Pancreas (tissue), 10 donors: Measurements from ENCODE around the gene POLD1. TPM values are rescaled to one million over a fixed set of nuclear protein-coding genes. Genes with fewer than 3 reads are reported as not detected.
"Not testable (repeated sequence)": the region's sequence is repeated elsewhere in the genome, so short reads cannot be mapped to it uniquely, and the experiment has no call there.

Source experiments
- ATAC-seq, 4 donors: fragments of 200-7000 bp; cut with Tn5 transposase; one replicate each; pipeline versions ENCODE4 v1.8.0 to v1.9.1; 2020; ENCODE audit warnings: mild to moderate bottlenecking in 4 of 4, moderate library complexity in 4 of 4
- DNase-seq, 6 donors: peaks; one replicate each; pipeline ENCODE4 v3.0.0-alpha.2; 2020
- FAIRE-seq: peaks from 2 replicates; lab custom pipeline; 2012; peaks lifted over from hg19 to GRCh38; lab: Jason Lieb, UNC
- H3K27ac ChIP-seq, 4 donors: fragments of 200-600 bp; sonication (generic); 1 replicate in 3 of 4; 2 replicates in 1 of 4; pipeline versions ENCODE4 v1.5.0 to v1.8.0; 2020
- H3K27me3 ChIP-seq, 4 donors: fragments of 200-600 bp; one replicate each; pipeline ENCODE4 v1.8.0; 2021
- H3K36me3 ChIP-seq, 3 donors: fragments of 200-600 bp; sonication (generic) in 1 of 3; one replicate each; pipeline versions ENCODE4 v1.5.0 to v1.8.0; 2020 to 2021
- H3K4me1 ChIP-seq, 3 donors: fragments of 200-600 bp; one replicate each; pipeline ENCODE4 v1.8.0; 2021
- H3K4me3 ChIP-seq, 4 donors: fragments of 200-600 bp; sonication (generic) in 2 of 4; one replicate each; pipeline versions ENCODE4 v1.5.0 to v1.8.0; 2020 to 2021
- H3K9me3 ChIP-seq, 4 donors: fragments of 200-600 bp; one replicate each; pipeline ENCODE4 v1.8.0; 2021
- CTCF ChIP-seq, 4 donors: fragments of 200-600 bp; sonication (generic) in 3 of 4; IDR thresholded peaks; one replicate each; pipeline versions ENCODE4 v1.5.0 to v1.8.0; 2021; ENCODE audit warnings: antibody characterized with exemption in 4 of 4
- WGBS, 2 donors: extraction: QIAGEN DNeasy Blood & Tissue Kit; methylation state at CpG; one replicate each; pipeline ENCODE4 v1.1.7; 2013; 5-methylcytosine and 5-hydroxymethylcytosine counted together
- intact Hi-C, 3 donors: fragments of 100-400 bp; cut with DNase I; formaldehyde crosslinking; loops; one replicate each; pipeline versions ENCODE4 v1.11.1 to v1.14.2; 2022
- polyA plus RNA-seq, 2 donors: library from polyadenylated mRNA; stranded (reverse); fragments of 200-250 nt; gene quantifications; one replicate each; pipeline ENCODE4 v1.2.3, GENCODE V29; 2013
- total RNA-seq, 6 donors: library from RNA; stranded (reverse); fragmentation: NEBNext Ultra II Directional in 4 of 6; extraction: Animal tissue kit (Norgen Biotek cat#: 25700) in 4 of 6; gene quantifications; one replicate each; pipeline versions ENCODE4 v1.2.1 to v1.2.4, GENCODE V29; 2021 to 2023
- donor health status: healthy with polysubstance abuse.
- donor health status: DM: no; HTN: no; CAD: no; lungs with moderate emphysema.
- donor health status: DM: no; HTN: no; CAD: no.
- donor health status: control.
- donor health status: control.
- donor health status: Bipolar disorder and iron deficiency.
- donor health status: DM: yes; HTN: yes; CAD: no.
- donor health status: DM: no; HTN: no; CAD: no.
- donor health status: DM: no; HTN: no; CAD: no.
- donor health status: DM: yes; HTN: yes; CAD: no.

POLD1 gene
- total and polyA plus RNA-seq, 8 donors = 9.5 to 45.5 (median 13.7) TPM

- Histone ChIP-seq H3K4me1 (peaks cover 0 to 8% (median 0%) of the 10 kb centered on the region in 3 donors), H3K27me3 (no peaks in the 10 kb centered on the region), H3K27ac (no peak overlapping the region), H3K4me3 (no peak overlapping the region), H3K36me3 (peaks cover 0 to 3% (median 0%) of the 10 kb centered on the region in 3 donors), H3K9me3 (no peaks in the 10 kb centered on the region)
- ATAC-seq (no peak), DNase-seq (peak in 1 of 6 donors; percentile 49), FAIRE-seq (no peak)
- WGBS, 2 donors = 88% methylated on average over 21 of the region's 21 CpGs
- intact Hi-C loops = no loop called here
- TF ChIP-seq CTCF (IDR thresholded peaks at IDR 0.05) = no peak
These were observed 3.2 kb downstream of the POLD1 start for GRCh38 chr19:50387176-50387867.

GRCh38 chr19:50387868-50388245, 3.7 kb downstream of the POLD1 start:
- TF ChIP-seq CTCF (IDR thresholded peaks at IDR 0.05) = no peak
- Histone ChIP-seq H3K4me1 (peaks cover 0 to 8% (median 0%) of the 10 kb centered on the region in 3 donors), H3K27ac (no peak overlapping the region), H3K36me3 (no peaks in the 10 kb centered on the region), H3K27me3 (no peaks in the 10 kb centered on the region), H3K9me3 (no peaks in the 10 kb centered on the region), H3K4me3 (no peak overlapping the region)
- DNase-seq (no peak), FAIRE-seq (no peak), ATAC-seq (no peak)
- intact Hi-C loops = no loop called here
- 94% methylated on average over 8 of the region's 8 CpGs for WGBS, 2 donors

- WGBS, 2 donors = 93 to 98% methylated on average over 3 of the region's 3 CpGs
- H3K4me1 ChIP-seq, H3K27ac ChIP-seq, H3K9me3 ChIP-seq, H3K4me3 ChIP-seq, FAIRE-seq, intact Hi-C loops, DNase-seq, H3K27me3 ChIP-seq, ATAC-seq, H3K36me3 ChIP-seq: not testable (repeated sequence)
These were observed 6.1 kb downstream of the POLD1 start for GRCh38 chr19:50390295-50390694.

GRCh38 chr19:50390952-50391351, 6.8 kb downstream of the POLD1 start:
- H3K27ac ChIP-seq, DNase-seq, H3K27me3 ChIP-seq, H3K4me3 ChIP-seq, H3K9me3 ChIP-seq, ATAC-seq, H3K36me3 ChIP-seq, H3K4me1 ChIP-seq, FAIRE-seq, intact Hi-C loops: not testable (repeated sequence)
- 94 to 95% methylated on average over 20 to 22 of the region's 23 CpGs for WGBS, 2 donors

GRCh38 chr19:50392759-50393158, 8.6 kb downstream of the POLD1 start:
- no peak for FAIRE-seq
- no peak for TF ChIP-seq CTCF (IDR thresholded peaks at IDR 0.05)
- no peaks in the 10 kb centered on the region for H3K4me1 ChIP-seq
- intact Hi-C loops = no loop called here
- no peaks in the 10 kb centered on the region for H3K27me3 ChIP-seq
- H3K4me3 ChIP-seq = no peak overlapping the region
- ATAC-seq = no peak
- WGBS, 2 donors = 88 to 91% methylated on average over 5 of the region's 5 CpGs
- H3K27ac ChIP-seq = no peak overlapping the region
- H3K9me3 ChIP-seq = no peaks in the 10 kb centered on the region
- DNase-seq = no peak
- no peaks in the 10 kb centered on the region for H3K36me3 ChIP-seq

GRCh38 chr19:50393589-50393988, 9.4 kb downstream of the POLD1 start:
- Histone ChIP-seq H3K4me3 (no peak overlapping the region), H3K9me3 (no peaks in the 10 kb centered on the region), H3K27ac (no peak overlapping the region), H3K36me3 (no peaks in the 10 kb centered on the region), H3K4me1 (no peaks in the 10 kb centered on the region), H3K27me3 (no peaks in the 10 kb centered on the region)
- FAIRE-seq = no peak
- 86 to 97% methylated on average over 4 of the region's 4 CpGs for WGBS, 2 donors
- DNase-seq = no peak
- no peak for ATAC-seq
- TF ChIP-seq CTCF (IDR thresholded peaks at IDR 0.05) = no peak
- intact Hi-C loops = no loop called here
